Subcutaneous abdominal adipose tissue (tissue), 5 donors: ENCODE data around the gene MECR.

Experiments
- H3K27ac ChIP-seq: one replicate; pipeline ENCODE4 v1.7.0; 2013; ENCODE audit warnings: low read depth, mild to moderate bottlenecking, inconsistent platforms, low read length, moderate library complexity
- H3K27me3 ChIP-seq, 5 donors: one replicate each; pipeline ENCODE4 v1.7.0; 2013; ENCODE audit warnings: low read length in 5 of 5, inconsistent platforms in 1 of 5; ENCODE audit not compliant: control insufficient read depth in 5 of 5, insufficient read depth in 4 of 5
- H3K36me3 ChIP-seq, 5 donors: one replicate each; pipeline ENCODE4 v1.7.0; 2013; ENCODE audit warnings: low read length in 5 of 5; ENCODE audit not compliant: control insufficient read depth in 5 of 5, insufficient read depth in 5 of 5
- H3K4me1 ChIP-seq, 5 donors: one replicate each; pipeline ENCODE4 v1.7.0; 2013; ENCODE audit warnings: low read length in 5 of 5, mild to moderate bottlenecking in 3 of 5, moderate library complexity in 1 of 5; ENCODE audit not compliant: control insufficient read depth in 5 of 5, insufficient read depth in 5 of 5
- H3K4me3 ChIP-seq, 5 donors: one replicate each; pipeline ENCODE4 v1.7.0; 2013; ENCODE audit warnings: low read length in 5 of 5, low read depth in 1 of 5
- H3K9ac ChIP-seq, 5 donors: one replicate each; pipeline ENCODE4 v1.7.0; 2013; ENCODE audit warnings: low read length in 5 of 5, mild to moderate bottlenecking in 4 of 5, moderate library complexity in 3 of 5
- H3K9me3 ChIP-seq, 5 donors: one replicate each; pipeline ENCODE4 v1.7.0; 2013; ENCODE audit warnings: low read length in 5 of 5; ENCODE audit not compliant: control insufficient read depth in 5 of 5
- donor health status: healthy.
- donor health status: healthy.
- donor health status: healthy.
- donor health status: healthy.
- donor health status: healthy.

MECR gene

GRCh38 chr1:29210278-29211085 is 20.3 kb downstream of the MECR start:
- Histone ChIP-seq H3K4me3 (no peak overlapping the region), H3K27ac (no peak overlapping the region), H3K4me1 (peaks cover 0 to 21% (median 14%) of the 10 kb centered on the region in 5 donors), H3K9me3 (no peaks in the 10 kb centered on the region), H3K9ac (no peak overlapping the region), H3K36me3 (peaks cover 16 to 76% (median 51%) of the 10 kb centered on the region in 5 donors), H3K27me3 (no peaks in the 10 kb centered on the region)

GRCh38 chr1:29209173-29209572 is 21.6 kb downstream of the MECR start:
- Histone ChIP-seq H3K9ac (no peak overlapping the region), H3K27me3 (no peaks in the 10 kb centered on the region), H3K4me3 (no peak overlapping the region), H3K27ac (no peak overlapping the region), H3K36me3 (peaks cover 14 to 74% (median 50%) of the 10 kb centered on the region in 5 donors), H3K9me3 (no peaks in the 10 kb centered on the region), H3K4me1 (peaks cover 0 to 21% (median 14%) of the 10 kb centered on the region in 5 donors)

DNA sequence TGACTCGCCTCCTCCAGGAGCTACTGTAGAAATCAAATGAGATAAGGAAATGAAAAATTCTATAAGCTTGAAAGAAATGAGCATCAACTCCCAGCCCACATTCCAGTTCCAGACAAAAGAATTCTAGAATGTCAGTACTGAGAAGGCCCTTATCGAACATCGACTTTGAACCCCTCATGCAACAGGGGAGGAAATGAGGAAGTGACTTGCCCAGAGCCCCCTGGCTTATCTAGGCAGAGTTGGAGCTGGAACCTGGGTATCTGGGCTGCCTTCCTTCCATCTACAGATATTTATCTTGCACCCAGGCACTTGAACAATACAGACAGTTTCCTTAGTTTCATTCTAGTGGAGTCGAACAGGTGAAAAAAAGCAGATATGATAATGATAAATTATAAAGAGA is 22.3 kb downstream of the MECR start:
- H3K9ac ChIP-seq: no peak overlapping the region
- H3K4me3 ChIP-seq: no peak overlapping the region
- peaks cover 0 to 21% (median 14%) of the 10 kb centered on the region in 5 donors for H3K4me1 ChIP-seq
- peaks cover 10 to 77% (median 50%) of the 10 kb centered on the region in 5 donors for H3K36me3 ChIP-seq
- no peaks in the 10 kb centered on the region for H3K9me3 ChIP-seq
- no peak overlapping the region for H3K27ac ChIP-seq
- no peaks in the 10 kb centered on the region for H3K27me3 ChIP-seq

- peak overlapping the region in 1 of 5 donors; percentile 49 for H3K9ac ChIP-seq
- peaks cover 6 to 18% (median 13%) of the 10 kb centered on the region in 5 donors for H3K4me1 ChIP-seq
- H3K4me3 ChIP-seq: peak overlapping the region in 1 of 5 donors; percentile 9
- H3K9me3 ChIP-seq: no peaks in the 10 kb centered on the region
- H3K36me3 ChIP-seq: peaks cover 7 to 70% (median 49%) of the 10 kb centered on the region in 5 donors
- H3K27me3 ChIP-seq: no peaks in the 10 kb centered on the region
- peak overlapping the region; percentile 79 for H3K27ac ChIP-seq
Measured at GRCh38 chr1:29202584-29203340, 28.0 kb downstream of the MECR start.

DNA sequence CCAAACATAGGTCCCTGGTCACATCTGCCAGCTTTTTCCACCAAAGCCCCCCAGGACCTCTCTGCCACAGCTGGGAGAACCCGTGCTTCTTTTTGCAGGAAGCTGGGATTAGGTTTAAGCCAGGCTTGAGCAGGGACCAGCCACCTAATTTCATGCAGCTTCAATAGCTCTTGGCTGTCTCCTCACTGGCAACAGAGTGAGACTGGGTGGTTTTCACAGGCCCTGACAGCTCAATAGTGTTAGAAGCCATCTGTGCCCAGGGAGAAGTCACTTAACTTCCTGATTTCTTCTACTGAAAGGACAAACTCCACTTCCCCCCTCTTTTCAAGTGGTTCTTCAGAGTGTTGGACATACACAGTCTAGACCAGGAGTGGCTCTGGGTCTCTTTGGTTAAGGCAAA is 28.7 kb downstream of the MECR start:
- Histone ChIP-seq H3K4me3 (no peak overlapping the region), H3K36me3 (peaks cover 7 to 77% (median 55%) of the 10 kb centered on the region in 5 donors), H3K27ac (peak overlapping the region; percentile 79), H3K9ac (peak overlapping the region in 2 of 5 donors; percentile 26 to 49), H3K9me3 (no peaks in the 10 kb centered on the region), H3K4me1 (peaks cover 6 to 13% (median 11%) of the 10 kb centered on the region in 5 donors), H3K27me3 (no peaks in the 10 kb centered on the region)

DNA sequence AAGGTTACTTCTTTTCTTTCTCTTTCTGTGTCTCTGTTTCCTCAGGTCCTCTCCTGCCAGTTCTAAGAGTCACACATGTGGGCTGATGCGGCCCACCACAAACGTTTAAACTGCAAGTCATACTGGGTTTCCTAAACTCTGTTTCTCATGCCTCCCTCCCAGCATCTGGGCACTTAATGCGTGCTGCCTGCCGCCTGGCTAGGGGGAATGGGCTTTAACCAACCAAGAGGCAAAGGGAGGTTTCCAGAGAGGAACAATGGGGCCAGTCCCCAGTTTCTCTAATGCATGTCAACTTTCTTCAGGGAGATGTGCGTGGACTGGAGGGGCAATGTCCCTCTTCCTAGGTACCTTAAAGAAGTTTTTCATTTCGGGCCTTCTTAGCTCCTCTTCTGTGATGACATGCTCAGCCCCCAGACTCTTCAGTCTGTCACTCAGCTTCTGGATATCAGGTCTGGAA is 29.1 kb downstream of the MECR start:
- Histone ChIP-seq H3K27ac (no peak overlapping the region), H3K36me3 (peaks cover 7 to 78% (median 55%) of the 10 kb centered on the region in 5 donors), H3K27me3 (no peaks in the 10 kb centered on the region), H3K9me3 (no peaks in the 10 kb centered on the region), H3K9ac (peak overlapping the region in 1 of 5 donors; percentile 26), H3K4me1 (peaks cover 6 to 13% (median 11%) of the 10 kb centered on the region in 5 donors), H3K4me3 (no peak overlapping the region)

GRCh38 chr1:29200906-29201594 is 29.7 kb downstream of the MECR start:
- H3K27ac ChIP-seq: no peak overlapping the region
- H3K4me3 ChIP-seq: no peak overlapping the region
- H3K36me3 ChIP-seq: peaks cover 3 to 73% (median 49%) of the 10 kb centered on the region in 5 donors

GRCh38 chr1:29197993-29198392 is 32.7 kb downstream of the MECR start:
- Histone ChIP-seq H3K27ac (no peak overlapping the region), H3K4me3 (no peak overlapping the region), H3K4me1 (peaks cover 6 to 13% (median 11%) of the 10 kb centered on the region in 5 donors), H3K9ac (no peak overlapping the region), H3K9me3 (no peaks in the 10 kb centered on the region), H3K27me3 (no peaks in the 10 kb centered on the region), H3K36me3 (peaks cover 0 to 77% (median 62%) of the 10 kb centered on the region in 5 donors)

More at GRCh38 chr1:29200906-29201594, 29.7 kb downstream of the MECR start:
- no peaks in the 10 kb centered on the region for H3K27me3 ChIP-seq
- H3K4me1 ChIP-seq: peaks cover 6 to 13% (median 11%) of the 10 kb centered on the region in 5 donors
- H3K9me3 ChIP-seq: no peaks in the 10 kb centered on the region
- H3K9ac ChIP-seq: peak overlapping the region in 1 of 5 donors; percentile 26

- H3K27ac ChIP-seq: no peak overlapping the region
- H3K9ac ChIP-seq: no peak overlapping the region
- H3K36me3 ChIP-seq: peaks cover 0 to 78% (median 62%) of the 10 kb centered on the region in 5 donors
- no peak overlapping the region for H3K4me3 ChIP-seq
- no peaks in the 10 kb centered on the region for H3K27me3 ChIP-seq
- no peaks in the 10 kb centered on the region for H3K9me3 ChIP-seq
- H3K4me1 ChIP-seq: peaks cover 2 to 11% (median 9%) of the 10 kb centered on the region in 5 donors
Measured at GRCh38 chr1:29197590-29197924, 33.2 kb downstream of the MECR start.
